Measurements from ENCODE around the gene SEC14L5.
"Not testable (repeated sequence)": the region's sequence is repeated elsewhere in the genome, so short reads cannot be mapped to it uniquely, and the experiment has no call there.

The SEC14L5 gene

DNA sequence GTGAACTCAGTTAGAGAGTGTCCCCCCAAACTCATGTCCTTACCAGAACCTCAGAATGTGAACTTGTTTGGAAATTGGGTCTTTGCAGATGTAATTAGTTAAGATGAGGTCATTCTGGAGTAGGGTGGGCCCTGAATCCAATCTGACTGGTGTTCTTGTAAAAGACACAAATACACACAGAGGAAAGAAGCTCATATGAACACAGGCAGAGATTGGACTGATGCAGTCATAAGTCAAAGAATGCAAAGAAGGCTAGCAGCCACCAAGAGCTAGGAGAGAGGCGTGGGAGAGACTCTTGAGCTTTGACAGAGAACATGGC lies 77.7 kb downstream of the SEC14L5 start:
- DNase-seq (ENCODE audit: low read depth in 4 of 4, low spot score in 1 of 4), result no peak

- DNase-seq (ENCODE audit: low read depth in 4 of 4, low spot score in 1 of 4), result no peak
Measured at GRCh38 chr16:5036228-5037156, 78.4 kb downstream of the SEC14L5 start.

- no peak for DNase-seq (ENCODE audit: low read depth in 4 of 4, low spot score in 1 of 4)
Measured at GRCh38 chr16:5040451-5040850, 82.3 kb downstream of the SEC14L5 start.

GRCh38 chr16:5041600-5042133 lies 83.5 kb downstream of the SEC14L5 start:
- no peak for DNase-seq (ENCODE audit: low read depth in 4 of 4, low spot score in 1 of 4)

GRCh38 chr16:5042574-5043171 lies 84.5 kb downstream of the SEC14L5 start:
- no peak for DNase-seq (ENCODE audit: low read depth in 4 of 4, low spot score in 1 of 4)

DNA sequence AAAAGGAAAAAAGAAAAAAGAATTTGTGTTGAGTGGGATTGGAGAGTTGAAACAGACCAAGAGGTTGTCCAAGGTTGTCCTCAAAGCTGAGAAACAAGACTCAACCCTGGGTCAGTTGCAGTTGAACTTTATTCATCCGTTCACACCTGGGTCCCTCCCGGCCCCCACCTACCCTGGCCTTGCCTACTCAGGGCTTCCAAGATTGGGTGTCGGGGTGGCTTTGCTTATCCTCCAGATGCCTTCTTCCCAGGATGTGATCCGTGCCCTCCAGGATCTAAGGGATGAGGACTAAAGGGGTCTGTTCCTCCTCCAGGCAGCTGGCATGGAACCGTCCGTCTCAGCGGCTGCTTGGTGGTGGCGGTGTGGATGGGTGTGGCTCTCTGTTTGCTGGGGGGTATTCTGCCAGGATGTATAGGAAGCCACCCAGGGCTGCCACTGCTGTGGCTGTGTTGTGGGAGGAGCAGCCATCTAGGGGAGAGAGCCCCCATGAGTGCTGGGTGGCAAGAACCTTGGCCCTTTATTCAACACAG lies 85.9 kb downstream of the SEC14L5 start:
- no peak for DNase-seq (ENCODE audit: low read depth in 4 of 4, low spot score in 1 of 4)

GRCh38 chr16:5044581-5044980 lies 86.5 kb downstream of the SEC14L5 start:
- not testable (repeated sequence) for DNase-seq (ENCODE audit: low read depth in 4 of 4, low spot score in 1 of 4)

DNA sequence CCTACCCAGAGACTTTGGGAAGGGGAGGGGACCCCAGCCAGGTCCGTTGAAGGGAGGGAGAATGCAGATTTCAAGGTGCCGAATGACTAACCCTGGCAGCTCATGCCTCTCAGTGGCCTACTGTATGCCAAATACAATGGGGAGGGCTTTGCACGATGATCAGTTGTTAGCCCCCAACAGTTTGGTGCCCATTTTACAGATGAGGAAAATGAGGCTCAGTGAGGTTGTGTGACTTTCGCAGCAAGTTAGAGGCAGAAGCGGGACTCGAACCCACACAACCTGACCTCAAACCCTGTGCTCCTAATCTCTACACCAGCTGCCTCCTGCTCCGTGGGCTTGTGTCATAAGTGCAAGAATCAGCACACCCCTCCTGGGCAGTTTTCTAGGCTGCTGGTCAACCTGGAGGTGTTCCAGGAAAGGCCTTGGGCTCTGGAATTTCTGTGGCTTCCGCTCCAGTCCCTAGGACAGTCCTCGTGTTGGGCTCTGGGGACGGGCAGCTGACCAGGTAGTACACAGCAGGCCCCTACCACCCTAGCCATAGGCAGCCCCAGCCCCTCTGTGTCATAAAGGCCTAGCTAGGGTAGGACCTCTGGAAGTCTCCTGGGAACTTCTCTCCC lies 87.5 kb downstream of the SEC14L5 start:
- DNase-seq (ENCODE audit: low read depth in 4 of 4, low spot score in 1 of 4), result no peak

DNA sequence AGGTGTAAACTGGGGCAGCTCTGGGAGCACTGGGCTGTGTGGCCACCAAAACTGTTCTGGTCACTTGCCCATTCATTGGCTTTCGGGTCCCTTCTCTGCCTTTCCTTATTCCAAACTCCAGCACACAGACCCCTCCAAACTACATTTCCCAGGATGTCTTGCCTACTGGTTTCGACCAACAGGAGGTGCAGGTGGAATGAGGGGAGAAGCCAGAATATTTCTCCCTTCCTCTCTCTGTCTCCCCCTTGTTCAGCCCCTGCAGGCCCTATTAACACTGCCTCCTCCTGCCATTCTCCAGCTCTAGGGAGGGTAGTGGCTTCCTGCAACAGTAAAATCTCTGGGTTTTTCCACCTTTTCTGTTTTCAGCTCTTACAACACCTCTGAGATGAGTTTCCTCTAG lies 88.8 kb downstream of the SEC14L5 start:
- DNase-seq (ENCODE audit: low read depth in 4 of 4, low spot score in 1 of 4), result no peak

DNA sequence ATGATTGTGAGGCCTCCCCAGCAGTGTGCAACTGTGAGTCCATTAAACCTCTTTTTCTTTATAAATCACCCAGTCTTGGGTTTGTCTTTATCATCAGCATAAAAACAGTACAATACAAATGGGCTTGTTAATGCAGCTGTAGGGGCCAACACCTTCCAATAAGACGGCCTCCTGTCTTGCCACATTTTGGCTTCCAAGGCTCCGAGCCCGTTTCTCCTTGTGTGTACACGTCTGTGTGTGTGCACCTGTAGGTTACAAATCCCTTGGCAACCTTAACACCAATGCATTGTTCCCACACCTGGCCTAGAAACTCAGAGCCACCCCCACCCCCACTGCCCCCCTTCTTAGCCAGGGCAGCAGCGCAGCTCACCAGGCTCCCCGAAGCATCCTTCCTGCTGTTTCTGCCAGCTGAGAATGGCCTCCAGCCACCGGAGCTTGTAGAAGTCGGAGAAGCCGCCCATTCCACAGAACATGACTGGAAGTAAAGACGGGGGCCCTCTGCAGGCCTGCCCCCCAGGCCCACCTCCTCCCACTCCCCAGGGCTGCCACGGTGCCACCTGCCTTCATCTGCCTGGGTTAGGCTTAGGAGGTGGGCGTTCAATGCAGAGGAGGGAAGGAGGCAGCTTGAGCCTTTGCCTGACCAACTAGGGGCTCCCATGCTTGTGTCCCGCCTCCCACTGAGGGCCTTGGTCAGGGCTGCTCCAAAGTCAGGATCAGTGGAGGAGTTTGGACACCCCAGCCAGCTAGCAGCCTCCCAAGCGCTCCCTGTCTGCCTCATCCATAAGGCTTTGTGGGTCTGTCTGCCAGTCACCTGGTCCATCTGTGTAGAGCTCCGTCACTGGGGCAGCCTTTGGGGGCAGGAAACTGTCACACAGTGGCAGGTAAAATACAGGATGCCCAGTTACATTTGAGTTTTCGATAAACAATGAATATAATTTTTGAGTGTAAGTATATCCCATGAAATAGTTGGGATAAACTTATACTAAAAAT lies 97.0 kb downstream of the SEC14L5 start:
- no peak for DNase-seq (ENCODE audit: low read depth in 4 of 4, low spot score in 1 of 4)

DNA sequence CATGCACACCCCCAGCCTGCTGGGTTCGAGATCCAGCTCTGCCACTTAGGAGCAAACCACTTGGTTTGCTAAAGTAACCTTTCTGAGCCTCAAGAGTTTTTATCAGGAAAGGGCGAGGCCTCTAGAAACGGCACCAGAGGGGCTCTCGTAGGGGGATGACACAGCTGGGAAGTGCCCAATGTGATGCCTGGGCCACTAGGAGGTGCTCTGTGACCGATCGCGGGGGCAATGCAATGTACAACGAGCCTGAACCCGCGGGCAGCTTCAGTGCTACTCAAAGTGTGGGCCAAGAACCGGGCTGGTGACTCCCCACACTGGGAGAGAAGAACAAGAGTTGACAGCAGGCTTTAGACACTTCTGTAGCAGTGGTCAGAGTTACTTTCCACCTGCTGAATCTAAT lies 98.2 kb downstream of the SEC14L5 start:
- peak in 1 of 4 experiments; percentile 21 for DNase-seq (ENCODE audit: low read depth in 4 of 4, low spot score in 1 of 4)

GRCh38 chr16:5058476-5058875 lies 100.3 kb downstream of the SEC14L5 start:
- DNase-seq (ENCODE audit: low read depth in 4 of 4, low spot score in 1 of 4), result no peak

GRCh38 chr16:5059386-5060072 lies 101.4 kb downstream of the SEC14L5 start:
- no peak for DNase-seq (ENCODE audit: low read depth in 4 of 4, low spot score in 1 of 4)

GRCh38 chr16:5060073-5060641 lies 102.0 kb downstream of the SEC14L5 start:
- DNase-seq (ENCODE audit: low read depth in 4 of 4, low spot score in 1 of 4), result no peak

DNA sequence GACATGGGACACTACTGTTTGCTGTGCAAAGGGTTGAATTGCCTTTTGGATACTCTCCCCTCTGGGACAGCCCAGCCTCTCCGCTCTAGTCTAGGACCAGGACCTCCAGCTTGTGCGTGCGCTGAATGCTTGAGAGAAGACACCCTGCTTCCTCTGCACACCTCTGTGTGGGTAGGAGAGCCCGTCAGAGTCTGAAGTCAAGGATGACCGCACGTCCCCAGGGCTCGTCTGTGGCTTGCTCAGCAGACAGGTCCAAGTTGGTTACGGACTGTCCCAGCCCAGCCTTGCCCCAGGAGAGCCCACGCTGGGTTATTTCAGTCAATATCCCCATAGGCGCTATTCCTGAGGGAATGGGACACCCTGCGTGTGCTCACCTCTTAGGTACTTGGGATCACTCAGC lies 103.9 kb downstream of the SEC14L5 start:
- DNase-seq (ENCODE audit: low read depth in 4 of 4, low spot score in 1 of 4), result no peak

- DNase-seq (ENCODE audit: low read depth in 4 of 4, low spot score in 1 of 4), result no peak
Measured at GRCh38 chr16:5062790-5063765, 104.9 kb downstream of the SEC14L5 start.

- no peak for DNase-seq (ENCODE audit: low read depth in 4 of 4, low spot score in 1 of 4)
Measured at GRCh38 chr16:5064915-5065314, 106.8 kb downstream of the SEC14L5 start.

DNA sequence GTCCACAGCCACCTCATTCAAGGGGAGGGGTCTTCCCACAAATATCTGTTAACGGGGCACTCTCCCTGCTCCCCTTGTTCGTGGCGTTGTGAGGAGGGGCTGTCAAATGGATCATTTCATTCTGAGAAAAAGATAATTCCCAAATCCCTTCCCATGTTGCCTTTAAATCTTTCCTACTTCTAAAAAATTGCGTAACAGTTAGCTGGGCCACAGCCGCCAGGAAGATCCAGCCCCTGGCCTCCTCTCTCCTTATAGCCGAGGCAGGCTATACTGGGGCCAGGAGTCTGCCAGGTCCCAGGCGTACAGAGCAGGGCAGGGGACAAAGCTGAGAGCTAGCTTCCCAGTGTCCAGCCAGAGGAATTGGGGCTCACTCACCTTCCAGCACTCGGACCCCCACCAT lies 107.2 kb downstream of the SEC14L5 start:
- no peak for DNase-seq (ENCODE audit: low read depth in 4 of 4, low spot score in 1 of 4)
